GM23338 (cell line): Measurements from ENCODE around the gene FNDC3A. TPM values are rescaled to one million over a fixed set of nuclear protein-coding genes. Genes with fewer than 3 reads are reported as not detected.

Experiments used
- ATAC-seq: fragments of 200-7000 bp; cut with Tn5 transposase; 3 replicates; pipeline ENCODE4 v1.9.1; 2020
- DNase-seq: peaks from one replicate; pipeline ENCODE4 v3.0.0-alpha.2; 2015; ENCODE audit warnings: low spot score
- H2AFZ ChIP-seq: fragments of 200-600 bp; sonication (generic); 2 replicates; pipeline ENCODE4 v1.8.0; 2016; ENCODE audit warnings: antibody characterized with exemption, mild to moderate bottlenecking, moderate library complexity
- H3F3A ChIP-seq: fragments of 200-600 bp; sonication (generic); replicated peaks from 2 replicates; pipeline ENCODE4 v1.8.0; 2017; ENCODE audit warnings: antibody characterized with exemption, mixed run types, low read depth
- H3K27ac ChIP-seq: fragments of 200-600 bp; sonication (generic); 2 replicates; pipeline ENCODE4 v1.6.1; 2016; ENCODE audit warnings: low read depth
- H3K27me3 ChIP-seq: fragments of 200-600 bp; sonication (generic); 2 replicates; pipeline ENCODE4 v1.8.0; 2016; ENCODE audit warnings: mild to moderate bottlenecking, mixed run types, moderate library complexity; ENCODE audit not compliant: insufficient read depth
- H3K36me3 ChIP-seq: fragments of 200-600 bp; sonication (generic); 2 replicates; pipeline ENCODE4 v1.8.0; 2016; ENCODE audit warnings: mild to moderate bottlenecking; ENCODE audit not compliant: insufficient read depth
- H3K4me1 ChIP-seq: fragments of 200-600 bp; sonication (generic); 2 replicates; pipeline ENCODE4 v1.8.0; 2016; ENCODE audit warnings: mild to moderate bottlenecking, moderate library complexity; ENCODE audit not compliant: insufficient read depth
- H3K4me2 ChIP-seq: fragments of 200-600 bp; sonication (generic); 2 replicates; pipeline ENCODE4 v1.7.1; 2017; ENCODE audit warnings: mixed run types
- H3K4me3 ChIP-seq: fragments of 200-600 bp; sonication (generic); 2 replicates; pipeline ENCODE4 v1.6.1; 2016; ENCODE audit warnings: mixed run types
- H3K79me2 ChIP-seq: fragments of 200-600 bp; sonication (generic); replicated peaks from 2 replicates; pipeline ENCODE4 v1.8.0; 2017; ENCODE audit warnings: mild to moderate bottlenecking; ENCODE audit not compliant: insufficient read depth
- H3K9me2 ChIP-seq: fragments of 200-600 bp; sonication (generic); 2 replicates; pipeline ENCODE4 v1.8.0; 2017; ENCODE audit not compliant: insufficient read depth
- H4K20me1 ChIP-seq: fragments of 200-600 bp; sonication (generic); replicated peaks from 2 replicates; pipeline ENCODE4 v1.8.0; 2017; ENCODE audit warnings: mild to moderate bottlenecking; ENCODE audit not compliant: insufficient read depth
- H3K27ac Mint-ChIP-seq: 2 replicates; pipeline ENCODE4 v1.8.0; 2020; ENCODE audit warnings: inconsistent platforms, mild to moderate bottlenecking, moderate library complexity, mixed read lengths
- H3K27me3 Mint-ChIP-seq: 3 replicates; pipeline ENCODE4 v1.8.0; 2022; ENCODE audit warnings: low read depth, mild to moderate bottlenecking, moderate library complexity, mixed read lengths, inconsistent platforms; ENCODE audit not compliant: insufficient read depth, poor library complexity
- H3K36me3 Mint-ChIP-seq: 3 replicates; pipeline ENCODE4 v1.8.0; 2021; ENCODE audit warnings: low read depth, mild to moderate bottlenecking, inconsistent platforms, moderate library complexity, mixed read lengths
- H3K4me1 Mint-ChIP-seq: 3 replicates; pipeline ENCODE4 v1.8.0; 2020; ENCODE audit warnings: mild to moderate bottlenecking, inconsistent platforms, mixed read lengths
- H3K4me3 Mint-ChIP-seq: 3 replicates; pipeline ENCODE4 v1.8.0; 2021; ENCODE audit warnings: moderate library complexity, mild to moderate bottlenecking, inconsistent platforms, mixed read lengths
- H3K9me3 Mint-ChIP-seq: 3 replicates; pipeline ENCODE4 v1.8.0; 2020; ENCODE audit warnings: moderate library complexity, mild to moderate bottlenecking, inconsistent platforms, mixed read lengths
- CREB1 ChIP-seq: fragments of 250-450 bp; sonication (Bioruptor Pico); IDR thresholded peaks from 2 replicates; pipeline ENCODE4 v1.5.0; 2020; ENCODE audit warnings: low read depth, mild to moderate bottlenecking, moderate library complexity
- EZH2 ChIP-seq: fragments of 200-600 bp; sonication (generic); IDR thresholded peaks from one replicate; pipeline ENCODE4 v1.8.0; 2017; ENCODE audit warnings: antibody characterized with exemption, mild to moderate bottlenecking, low read depth; ENCODE audit not compliant: unreplicated experiment
- EZH2phosphoT487 ChIP-seq: fragments of 200-600 bp; sonication (generic); IDR thresholded peaks from one replicate; pipeline ENCODE4 v1.8.1; 2018; ENCODE audit warnings: antibody characterized with exemption; ENCODE audit not compliant: unreplicated experiment
- JUNB ChIP-seq: IDR thresholded peaks from one replicate; pipeline ENCODE4 v1.6.1; 2016; ENCODE audit warnings: antibody characterized with exemption; ENCODE audit not compliant: unreplicated experiment
- NANOG ChIP-seq: IDR thresholded peaks from 2 replicates; pipeline ENCODE4 v1.6.1; 2016; ENCODE audit warnings: antibody characterized with exemption, borderline replicate concordance
- POLR2AphosphoS5 ChIP-seq: IDR thresholded peaks from 2 replicates; pipeline ENCODE4 v1.6.1; 2016; ENCODE audit warnings: antibody characterized with exemption, low read depth
- STAT1 ChIP-seq: IDR thresholded peaks from one replicate; pipeline ENCODE4 v1.6.1; 2016; ENCODE audit warnings: antibody characterized with exemption; ENCODE audit not compliant: unreplicated experiment
- ZNF114 ChIP-seq: fragments of 250-450 bp; sonication (Bioruptor Pico); IDR thresholded peaks from 2 replicates; pipeline ENCODE4 v1.5.0; 2020; ENCODE audit warnings: mild to moderate bottlenecking, moderate library complexity
- ZNF331 ChIP-seq: fragments of 250-450 bp; sonication (Bioruptor Pico); IDR thresholded peaks from 2 replicates; pipeline ENCODE4 v1.5.0; 2020; ENCODE audit warnings: low read depth, mild to moderate bottlenecking, moderate library complexity
- polyA plus RNA-seq: library from polyadenylated mRNA; unstranded; fragments of >200 nt; fragmentation: Nextera tagmentation; extraction: Ambion mirVana; gene quantifications from 2 replicates; pipeline ENCODE4 v1.2.1, GENCODE V29; 2016
- total RNA-seq: library from RNA; depleted of rRNA; stranded (reverse); fragments of >200 nt; shearing (Covaris generic); gene quantifications from 2 replicates; pipeline ENCODE4 v1.2.3, GENCODE V29; 2014
- TF ChIP-seq, protein P1 (sequence below), 2 experiments: fragments of 200-600 bp in 1 of 2; sonication (generic) in 1 of 2; conservative IDR thresholded peaks; 2 replicates each; pipeline versions ENCODE4 v1.5.1 to v1.6.1; 2016 to 2017; ENCODE audit warnings: antibody characterized with exemption in 2 of 2, low read depth in 2 of 2, mild to moderate bottlenecking in 2 of 2, moderate library complexity in 1 of 2
- TF ChIP-seq, protein P2 (sequence below): fragments of 250-450 bp; sonication (Bioruptor Pico); IDR thresholded peaks from 2 replicates; pipeline ENCODE4 v1.5.0; 2020; ENCODE audit warnings: mild to moderate bottlenecking, moderate library complexity
- TF ChIP-seq, protein P3 (sequence below): IDR thresholded peaks from one replicate; pipeline ENCODE4 v1.6.1; 2018; ENCODE audit warnings: antibody characterized with exemption; ENCODE audit not compliant: unreplicated experiment
- TF ChIP-seq, protein P4 (sequence below): IDR thresholded peaks from 2 replicates; pipeline ENCODE4 v1.6.1; 2016; ENCODE audit warnings: antibody characterized with exemption

The FNDC3A gene
- total and polyA plus RNA-seq, 2 experiments from 2014 or later: 10.3 to 31.1 TPM

DNA sequence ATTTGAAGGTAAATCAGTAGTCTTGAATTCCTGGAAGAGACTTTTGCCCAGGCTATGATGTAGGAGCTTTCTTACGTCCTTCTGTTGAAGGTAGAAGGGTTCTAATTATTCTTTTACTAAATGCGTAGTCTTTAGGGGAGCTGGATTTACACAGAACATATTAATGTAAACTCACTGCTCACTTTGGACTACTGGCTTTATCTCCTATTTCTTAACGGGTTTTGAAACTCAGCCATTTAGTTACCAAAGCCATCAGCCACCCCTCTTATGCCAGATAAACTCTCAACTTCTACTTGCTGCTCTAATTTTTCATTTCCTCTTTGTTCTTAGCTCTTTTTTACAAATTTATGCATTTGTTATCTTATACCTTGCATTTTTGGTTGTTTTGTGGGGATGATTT lies 81.5 kb downstream of the FNDC3A start:
- no peak overlapping the region for H3K4me3 ChIP-seq
- no peaks in the 10 kb centered on the region; the same call in 1 of the 2 replicates for H4K20me1 ChIP-seq
- H2AFZ ChIP-seq: no peak overlapping the region
- no peaks in the 10 kb centered on the region for H3F3A ChIP-seq
- no peak overlapping the region for H3K27ac ChIP-seq
- no peaks in the 10 kb centered on the region for H3K36me3 ChIP-seq
- H3K4me1 ChIP-seq: peaks cover 18% of the 10 kb centered on the region
- TF ChIP-seq, protein P1, sequence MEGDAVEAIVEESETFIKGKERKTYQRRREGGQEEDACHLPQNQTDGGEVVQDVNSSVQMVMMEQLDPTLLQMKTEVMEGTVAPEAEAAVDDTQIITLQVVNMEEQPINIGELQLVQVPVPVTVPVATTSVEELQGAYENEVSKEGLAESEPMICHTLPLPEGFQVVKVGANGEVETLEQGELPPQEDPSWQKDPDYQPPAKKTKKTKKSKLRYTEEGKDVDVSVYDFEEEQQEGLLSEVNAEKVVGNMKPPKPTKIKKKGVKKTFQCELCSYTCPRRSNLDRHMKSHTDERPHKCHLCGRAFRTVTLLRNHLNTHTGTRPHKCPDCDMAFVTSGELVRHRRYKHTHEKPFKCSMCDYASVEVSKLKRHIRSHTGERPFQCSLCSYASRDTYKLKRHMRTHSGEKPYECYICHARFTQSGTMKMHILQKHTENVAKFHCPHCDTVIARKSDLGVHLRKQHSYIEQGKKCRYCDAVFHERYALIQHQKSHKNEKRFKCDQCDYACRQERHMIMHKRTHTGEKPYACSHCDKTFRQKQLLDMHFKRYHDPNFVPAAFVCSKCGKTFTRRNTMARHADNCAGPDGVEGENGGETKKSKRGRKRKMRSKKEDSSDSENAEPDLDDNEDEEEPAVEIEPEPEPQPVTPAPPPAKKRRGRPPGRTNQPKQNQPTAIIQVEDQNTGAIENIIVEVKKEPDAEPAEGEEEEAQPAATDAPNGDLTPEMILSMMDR (conservative IDR thresholded peaks at IDR 0.05; ENCODE audit: low read depth in 2 of 2): no peak
- TF ChIP-seq, protein P2, sequence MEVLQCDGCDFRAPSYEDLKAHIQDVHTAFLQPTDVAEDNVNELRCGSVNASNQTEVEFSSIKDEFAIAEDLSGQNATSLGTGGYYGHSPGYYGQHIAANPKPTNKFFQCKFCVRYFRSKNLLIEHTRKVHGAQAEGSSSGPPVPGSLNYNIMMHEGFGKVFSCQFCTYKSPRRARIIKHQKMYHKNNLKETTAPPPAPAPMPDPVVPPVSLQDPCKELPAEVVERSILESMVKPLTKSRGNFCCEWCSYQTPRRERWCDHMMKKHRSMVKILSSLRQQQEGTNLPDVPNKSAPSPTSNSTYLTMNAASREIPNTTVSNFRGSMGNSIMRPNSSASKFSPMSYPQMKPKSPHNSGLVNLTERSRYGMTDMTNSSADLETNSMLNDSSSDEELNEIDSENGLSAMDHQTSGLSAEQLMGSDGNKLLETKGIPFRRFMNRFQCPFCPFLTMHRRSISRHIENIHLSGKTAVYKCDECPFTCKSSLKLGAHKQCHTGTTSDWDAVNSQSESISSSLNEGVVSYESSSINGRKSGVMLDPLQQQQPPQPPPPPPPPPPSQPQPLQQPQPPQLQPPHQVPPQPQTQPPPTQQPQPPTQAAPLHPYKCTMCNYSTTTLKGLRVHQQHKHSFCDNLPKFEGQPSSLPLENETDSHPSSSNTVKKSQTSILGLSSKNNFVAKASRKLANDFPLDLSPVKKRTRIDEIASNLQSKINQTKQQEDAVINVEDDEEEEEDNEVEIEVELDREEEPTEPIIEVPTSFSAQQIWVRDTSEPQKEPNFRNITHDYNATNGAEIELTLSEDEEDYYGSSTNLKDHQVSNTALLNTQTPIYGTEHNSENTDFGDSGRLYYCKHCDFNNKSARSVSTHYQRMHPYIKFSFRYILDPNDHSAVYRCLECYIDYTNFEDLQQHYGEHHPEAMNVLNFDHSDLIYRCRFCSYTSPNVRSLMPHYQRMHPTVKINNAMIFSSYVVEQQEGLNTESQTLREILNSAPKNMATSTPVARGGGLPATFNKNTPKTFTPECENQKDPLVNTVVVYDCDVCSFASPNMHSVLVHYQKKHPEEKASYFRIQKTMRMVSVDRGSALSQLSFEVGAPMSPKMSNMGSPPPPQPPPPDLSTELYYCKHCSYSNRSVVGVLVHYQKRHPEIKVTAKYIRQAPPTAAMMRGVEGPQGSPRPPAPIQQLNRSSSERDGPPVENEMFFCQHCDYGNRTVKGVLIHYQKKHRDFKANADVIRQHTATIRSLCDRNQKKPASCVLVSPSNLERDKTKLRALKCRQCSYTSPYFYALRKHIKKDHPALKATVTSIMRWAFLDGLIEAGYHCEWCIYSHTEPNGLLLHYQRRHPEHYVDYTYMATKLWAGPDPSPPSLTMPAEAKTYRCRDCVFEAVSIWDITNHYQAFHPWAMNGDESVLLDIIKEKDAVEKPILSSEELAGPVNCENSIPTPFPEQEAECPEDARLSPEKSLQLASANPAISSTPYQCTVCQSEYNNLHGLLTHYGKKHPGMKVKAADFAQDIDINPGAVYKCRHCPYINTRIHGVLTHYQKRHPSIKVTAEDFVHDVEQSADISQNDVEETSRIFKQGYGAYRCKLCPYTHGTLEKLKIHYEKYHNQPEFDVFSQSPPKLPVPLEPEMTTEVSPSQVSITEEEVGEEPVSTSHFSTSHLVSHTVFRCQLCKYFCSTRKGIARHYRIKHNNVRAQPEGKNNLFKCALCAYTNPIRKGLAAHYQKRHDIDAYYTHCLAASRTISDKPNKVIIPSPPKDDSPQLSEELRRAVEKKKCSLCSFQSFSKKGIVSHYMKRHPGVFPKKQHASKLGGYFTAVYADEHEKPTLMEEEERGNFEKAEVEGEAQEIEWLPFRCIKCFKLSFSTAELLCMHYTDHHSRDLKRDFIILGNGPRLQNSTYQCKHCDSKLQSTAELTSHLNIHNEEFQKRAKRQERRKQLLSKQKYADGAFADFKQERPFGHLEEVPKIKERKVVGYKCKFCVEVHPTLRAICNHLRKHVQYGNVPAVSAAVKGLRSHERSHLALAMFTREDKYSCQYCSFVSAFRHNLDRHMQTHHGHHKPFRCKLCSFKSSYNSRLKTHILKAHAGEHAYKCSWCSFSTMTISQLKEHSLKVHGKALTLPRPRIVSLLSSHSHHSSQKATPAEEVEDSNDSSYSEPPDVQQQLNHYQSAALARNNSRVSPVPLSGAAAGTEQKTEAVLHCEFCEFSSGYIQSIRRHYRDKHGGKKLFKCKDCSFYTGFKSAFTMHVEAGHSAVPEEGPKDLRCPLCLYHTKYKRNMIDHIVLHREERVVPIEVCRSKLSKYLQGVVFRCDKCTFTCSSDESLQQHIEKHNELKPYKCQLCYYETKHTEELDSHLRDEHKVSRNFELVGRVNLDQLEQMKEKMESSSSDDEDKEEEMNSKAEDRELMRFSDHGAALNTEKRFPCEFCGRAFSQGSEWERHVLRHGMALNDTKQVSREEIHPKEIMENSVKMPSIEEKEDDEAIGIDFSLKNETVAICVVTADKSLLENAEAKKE: no peak
- no peak for TF ChIP-seq ZNF114 (CRISPR knock-in tag)
- TF ChIP-seq EZH2phosphoT487: no peak
- TF ChIP-seq STAT1: no peak
- TF ChIP-seq, protein P3, sequence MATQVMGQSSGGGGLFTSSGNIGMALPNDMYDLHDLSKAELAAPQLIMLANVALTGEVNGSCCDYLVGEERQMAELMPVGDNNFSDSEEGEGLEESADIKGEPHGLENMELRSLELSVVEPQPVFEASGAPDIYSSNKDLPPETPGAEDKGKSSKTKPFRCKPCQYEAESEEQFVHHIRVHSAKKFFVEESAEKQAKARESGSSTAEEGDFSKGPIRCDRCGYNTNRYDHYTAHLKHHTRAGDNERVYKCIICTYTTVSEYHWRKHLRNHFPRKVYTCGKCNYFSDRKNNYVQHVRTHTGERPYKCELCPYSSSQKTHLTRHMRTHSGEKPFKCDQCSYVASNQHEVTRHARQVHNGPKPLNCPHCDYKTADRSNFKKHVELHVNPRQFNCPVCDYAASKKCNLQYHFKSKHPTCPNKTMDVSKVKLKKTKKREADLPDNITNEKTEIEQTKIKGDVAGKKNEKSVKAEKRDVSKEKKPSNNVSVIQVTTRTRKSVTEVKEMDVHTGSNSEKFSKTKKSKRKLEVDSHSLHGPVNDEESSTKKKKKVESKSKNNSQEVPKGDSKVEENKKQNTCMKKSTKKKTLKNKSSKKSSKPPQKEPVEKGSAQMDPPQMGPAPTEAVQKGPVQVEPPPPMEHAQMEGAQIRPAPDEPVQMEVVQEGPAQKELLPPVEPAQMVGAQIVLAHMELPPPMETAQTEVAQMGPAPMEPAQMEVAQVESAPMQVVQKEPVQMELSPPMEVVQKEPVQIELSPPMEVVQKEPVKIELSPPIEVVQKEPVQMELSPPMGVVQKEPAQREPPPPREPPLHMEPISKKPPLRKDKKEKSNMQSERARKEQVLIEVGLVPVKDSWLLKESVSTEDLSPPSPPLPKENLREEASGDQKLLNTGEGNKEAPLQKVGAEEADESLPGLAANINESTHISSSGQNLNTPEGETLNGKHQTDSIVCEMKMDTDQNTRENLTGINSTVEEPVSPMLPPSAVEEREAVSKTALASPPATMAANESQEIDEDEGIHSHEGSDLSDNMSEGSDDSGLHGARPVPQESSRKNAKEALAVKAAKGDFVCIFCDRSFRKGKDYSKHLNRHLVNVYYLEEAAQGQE: no peak
- no peak for TF ChIP-seq ZNF331
- no peak for TF ChIP-seq CREB1
- no peak for TF ChIP-seq JUNB
- TF ChIP-seq, protein P4, sequence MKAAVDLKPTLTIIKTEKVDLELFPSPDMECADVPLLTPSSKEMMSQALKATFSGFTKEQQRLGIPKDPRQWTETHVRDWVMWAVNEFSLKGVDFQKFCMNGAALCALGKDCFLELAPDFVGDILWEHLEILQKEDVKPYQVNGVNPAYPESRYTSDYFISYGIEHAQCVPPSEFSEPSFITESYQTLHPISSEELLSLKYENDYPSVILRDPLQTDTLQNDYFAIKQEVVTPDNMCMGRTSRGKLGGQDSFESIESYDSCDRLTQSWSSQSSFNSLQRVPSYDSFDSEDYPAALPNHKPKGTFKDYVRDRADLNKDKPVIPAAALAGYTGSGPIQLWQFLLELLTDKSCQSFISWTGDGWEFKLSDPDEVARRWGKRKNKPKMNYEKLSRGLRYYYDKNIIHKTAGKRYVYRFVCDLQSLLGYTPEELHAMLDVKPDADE: no peak
- no peak for TF ChIP-seq POLR2AphosphoS5
- TF ChIP-seq EZH2: no peak
- TF ChIP-seq NANOG: no peak
- H3K9me2 ChIP-seq: 0 out of 2 replicates have a peak, but pooled peaks cover 4% of the 10 kb centered on the region
- Mint-ChIP-seq H3K4me1 (peaks cover 26% of the 10 kb centered on the region), H3K36me3 (peaks cover 33% of the 10 kb centered on the region), H3K27me3 (peaks cover 1% of the 10 kb centered on the region), H3K27ac (no peak overlapping the region), H3K9me3 (no peaks in the 10 kb centered on the region), H3K4me3 (no peak overlapping the region)
- peaks cover 3% of the 10 kb centered on the region for H3K79me2 ChIP-seq
- H3K27me3 ChIP-seq: no peaks in the 10 kb centered on the region
- no peak for ATAC-seq
- DNase-seq: no peak
- H3K4me2 ChIP-seq: no peak overlapping the region
